OCI-LY1 (cell line): ENCODE measurements around the gene TPP1.

Source experiments
- H2AFZ ChIP-seq: fragments of 200-600 bp; sonication (generic), shearing (Covaris generic); 2 replicates; pipeline ENCODE4 v1.6.0; 2014; ENCODE audit warnings: antibody characterized with exemption, mild to moderate bottlenecking, low read length
- H3F3A ChIP-seq: fragments of 200-600 bp; sonication (generic), shearing (Covaris generic); 2 replicates; pipeline ENCODE4 v1.6.0; 2014; ENCODE audit warnings: mild to moderate bottlenecking, antibody characterized with exemption, low read length, moderate library complexity; ENCODE audit not compliant: insufficient read depth
- H3K27ac ChIP-seq: fragments of 200-600 bp; sonication (generic); 2 replicates; pipeline ENCODE4 v1.5.1; 2014; ENCODE audit warnings: low read length, mixed run types, mild to moderate bottlenecking, low read depth; ENCODE audit not compliant: poor library complexity, severe bottlenecking
- H3K27me3 ChIP-seq: fragments of 200-600 bp; sonication (generic); 2 replicates; pipeline ENCODE4 v1.6.0; 2014; ENCODE audit warnings: antibody characterized with exemption, mild to moderate bottlenecking, low read length, moderate library complexity; ENCODE audit not compliant: insufficient read depth
- H3K36me3 ChIP-seq: fragments of 200-600 bp; sonication (generic); 2 replicates; pipeline ENCODE4 v1.6.1; 2014; ENCODE audit warnings: mild to moderate bottlenecking, antibody characterized with exemption, low read length, moderate library complexity, mixed read lengths; ENCODE audit not compliant: insufficient read depth
- H3K4me1 ChIP-seq: fragments of 200-600 bp; sonication (generic); 2 replicates; pipeline ENCODE4 v1.5.1; 2014; ENCODE audit warnings: mild to moderate bottlenecking, low read length, moderate library complexity; ENCODE audit not compliant: insufficient read depth, severe bottlenecking
- H3K4me2 ChIP-seq: fragments of 200-600 bp; sonication (generic), shearing (Covaris generic); 2 replicates; pipeline ENCODE4 v1.6.1; 2014; ENCODE audit warnings: low read length
- H3K4me3 ChIP-seq: fragments of 200-600 bp; sonication (generic); 2 replicates; pipeline ENCODE4 v1.5.1; 2014; ENCODE audit warnings: low read length, low read depth, mild to moderate bottlenecking, mixed read lengths; ENCODE audit not compliant: poor library complexity, severe bottlenecking
- H3K79me2 ChIP-seq: fragments of 200-600 bp; shearing (Covaris generic); 2 replicates; pipeline ENCODE4 v1.6.1; 2016; ENCODE audit warnings: mixed run types, low read length, mixed read lengths; ENCODE audit not compliant: insufficient read depth
- H3K9ac ChIP-seq: fragments of 200-600 bp; sonication (generic), shearing (Covaris generic); 2 replicates; pipeline ENCODE4 v1.6.1; 2014; ENCODE audit warnings: mild to moderate bottlenecking, low read length, mixed read lengths
- H3K9me2 ChIP-seq: fragments of 200-600 bp; sonication (generic), shearing (Covaris generic); 2 replicates; pipeline ENCODE4 v1.6.1; 2014; ENCODE audit warnings: low read depth, mild to moderate bottlenecking, low read length, mixed read lengths
- H3K9me3 ChIP-seq: fragments of 200-600 bp; shearing (Covaris generic); 2 replicates; pipeline ENCODE4 v1.6.1; 2014; ENCODE audit warnings: low read length, mixed read lengths
- H4K20me1 ChIP-seq: fragments of 200-600 bp; sonication (generic), shearing (Covaris generic); 2 replicates; pipeline ENCODE4 v1.6.0; 2016; ENCODE audit warnings: mild to moderate bottlenecking, low read length; ENCODE audit not compliant: insufficient read depth
- EZH2 ChIP-seq: fragments of 200-600 bp; sonication (generic), shearing (Covaris generic); IDR thresholded peaks from 2 replicates; pipeline ENCODE4 v1.8.0; 2017; ENCODE audit warnings: borderline replicate concordance, mixed run types, mild to moderate bottlenecking, antibody characterized with exemption, low read length, moderate library complexity, mixed read lengths
- TF ChIP-seq, protein P1 (sequence below): fragments of 200-600 bp; sonication (generic), shearing (Covaris generic); IDR thresholded peaks from 2 replicates; pipeline ENCODE4 v1.5.1; 2017; ENCODE audit warnings: mild to moderate bottlenecking, antibody characterized with exemption, low read length, moderate library complexity, mixed read lengths

TPP1 gene

DNA sequence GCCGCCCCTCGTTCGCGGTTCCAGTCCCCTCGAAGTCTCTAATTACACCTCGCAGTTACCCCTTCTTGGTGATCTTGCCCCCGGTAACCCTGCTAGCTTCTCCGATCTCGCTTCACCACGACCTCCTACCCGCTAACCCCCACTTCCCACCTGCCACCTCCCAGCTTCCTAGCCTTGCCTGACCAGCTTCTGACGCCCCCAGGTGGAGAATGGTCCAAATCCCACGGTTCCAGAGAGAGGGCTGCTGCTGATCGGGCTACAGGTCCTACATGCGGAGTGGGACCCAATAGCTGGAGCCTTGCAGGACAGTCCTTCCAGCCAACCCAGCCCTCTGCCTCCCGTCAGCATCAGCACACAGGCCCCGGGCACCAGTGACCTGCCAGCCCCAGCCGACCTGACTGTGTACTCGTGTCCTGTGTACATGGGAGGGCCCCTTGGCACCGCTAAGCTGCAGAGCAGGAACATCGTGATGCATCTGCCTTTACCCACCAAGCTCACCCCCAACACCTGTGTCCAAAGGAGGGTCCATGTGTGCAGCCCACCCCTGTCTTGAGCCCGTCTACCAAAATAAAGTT is 47.7 kb downstream of the TPP1 start:
- no peaks in the 10 kb centered on the region for H3K9me3 ChIP-seq
- no peaks in the 10 kb centered on the region for H3K4me1 ChIP-seq
- H3K4me2 ChIP-seq = no peak overlapping the region
- H3K9ac ChIP-seq = no peak overlapping the region
- H3K27ac ChIP-seq = no peak overlapping the region
- H4K20me1 ChIP-seq = no peaks in the 10 kb centered on the region
- no peaks in the 10 kb centered on the region for H3K27me3 ChIP-seq
- no peaks in the 10 kb centered on the region for H3K79me2 ChIP-seq
- H2AFZ ChIP-seq = no peak overlapping the region
- TF ChIP-seq EZH2 = no peak
- TF ChIP-seq, protein P1, sequence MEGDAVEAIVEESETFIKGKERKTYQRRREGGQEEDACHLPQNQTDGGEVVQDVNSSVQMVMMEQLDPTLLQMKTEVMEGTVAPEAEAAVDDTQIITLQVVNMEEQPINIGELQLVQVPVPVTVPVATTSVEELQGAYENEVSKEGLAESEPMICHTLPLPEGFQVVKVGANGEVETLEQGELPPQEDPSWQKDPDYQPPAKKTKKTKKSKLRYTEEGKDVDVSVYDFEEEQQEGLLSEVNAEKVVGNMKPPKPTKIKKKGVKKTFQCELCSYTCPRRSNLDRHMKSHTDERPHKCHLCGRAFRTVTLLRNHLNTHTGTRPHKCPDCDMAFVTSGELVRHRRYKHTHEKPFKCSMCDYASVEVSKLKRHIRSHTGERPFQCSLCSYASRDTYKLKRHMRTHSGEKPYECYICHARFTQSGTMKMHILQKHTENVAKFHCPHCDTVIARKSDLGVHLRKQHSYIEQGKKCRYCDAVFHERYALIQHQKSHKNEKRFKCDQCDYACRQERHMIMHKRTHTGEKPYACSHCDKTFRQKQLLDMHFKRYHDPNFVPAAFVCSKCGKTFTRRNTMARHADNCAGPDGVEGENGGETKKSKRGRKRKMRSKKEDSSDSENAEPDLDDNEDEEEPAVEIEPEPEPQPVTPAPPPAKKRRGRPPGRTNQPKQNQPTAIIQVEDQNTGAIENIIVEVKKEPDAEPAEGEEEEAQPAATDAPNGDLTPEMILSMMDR = no peak
- no peak overlapping the region for H3K4me3 ChIP-seq
- H3F3A ChIP-seq = no peaks in the 10 kb centered on the region
- no peaks in the 10 kb centered on the region for H3K9me2 ChIP-seq
- no peaks in the 10 kb centered on the region for H3K36me3 ChIP-seq

GRCh38 chr11:6570691-6571427 is 48.4 kb downstream of the TPP1 start:
- no peak overlapping the region for H3K4me3 ChIP-seq

GRCh38 chr11:6569706-6570105 is 49.5 kb downstream of the TPP1 start:
- no peaks in the 10 kb centered on the region for H3F3A ChIP-seq
- H3K27me3 ChIP-seq = no peaks in the 10 kb centered on the region
- H3K4me1 ChIP-seq = no peaks in the 10 kb centered on the region
- H3K9me3 ChIP-seq = no peaks in the 10 kb centered on the region
- 0 out of 2 replicates have a peak, but pooled peaks cover 3% of the 10 kb centered on the region for H3K36me3 ChIP-seq
- H2AFZ ChIP-seq = no peak overlapping the region
- TF ChIP-seq EZH2 = no peak
- TF ChIP-seq, protein P1 = no peak
- H3K9me2 ChIP-seq = no peaks in the 10 kb centered on the region
- H3K79me2 ChIP-seq = no peaks in the 10 kb centered on the region
- no peak overlapping the region for H3K27ac ChIP-seq
- H3K4me2 ChIP-seq = no peak overlapping the region
- no peak overlapping the region for H3K9ac ChIP-seq
- no peak overlapping the region for H3K4me3 ChIP-seq
- no peaks in the 10 kb centered on the region for H4K20me1 ChIP-seq

More at GRCh38 chr11:6570691-6571427, 48.4 kb downstream of the TPP1 start:
- H4K20me1 ChIP-seq = no peaks in the 10 kb centered on the region
- H3K27ac ChIP-seq = no peak overlapping the region
- H3K4me2 ChIP-seq = no peak overlapping the region
- H3F3A ChIP-seq = no peaks in the 10 kb centered on the region
- H3K4me1 ChIP-seq = no peaks in the 10 kb centered on the region
- no peak overlapping the region for H3K9ac ChIP-seq
- 0 out of 2 replicates have a peak, but pooled peaks cover 3% of the 10 kb centered on the region for H3K36me3 ChIP-seq
- H3K27me3 ChIP-seq = no peaks in the 10 kb centered on the region
- no peak for TF ChIP-seq EZH2
- TF ChIP-seq, protein P1 = no peak
- no peaks in the 10 kb centered on the region for H3K79me2 ChIP-seq
- no peak overlapping the region for H2AFZ ChIP-seq
- H3K9me3 ChIP-seq = no peaks in the 10 kb centered on the region
- no peaks in the 10 kb centered on the region for H3K9me2 ChIP-seq
